NT2/D1 (cell line): ENCODE measurements around the gene ACSBG1.

Experiments
- YY1 ChIP-seq: IDR thresholded peaks from 2 replicates; pipeline ENCODE4 v1.6.1; 2011; ENCODE audit not compliant: insufficient read length, insufficient read depth
- ZNF274 ChIP-seq: IDR thresholded peaks from 2 replicates; pipeline ENCODE4 v1.6.1; 2011; ENCODE audit warnings: mild to moderate bottlenecking, low read depth, low read length

- TF ChIP-seq YY1 = no peak
- TF ChIP-seq ZNF274 = no peak
Measured at GRCh38 chr15:78282324-78282723, 48.0 kb upstream of the ACSBG1 start.
